H1 (cell line): ENCODE measurements around the gene CDCA5. TPM values are rescaled to one million over a fixed set of nuclear protein-coding genes. Genes with fewer than 3 reads are reported as not detected.

Experiments used
- CHD7 ChIP-seq: fragments of 300-600 bp; sonication (generic); IDR thresholded peaks from 2 replicates; pipeline ENCODE4 v1.7.1; 2012; ENCODE audit warnings: low read length, moderate library complexity, mild to moderate bottlenecking, inconsistent platforms; ENCODE audit not compliant: insufficient replicate concordance
- polyA plus RNA-seq, 7 experiments: library from polyadenylated mRNA; depleted of rRNA in 3 of 7; stranded (reverse) in 5 of 7; unstranded in 2 of 7; fragments of >200 nt in 5 of 7; fragments of 200-250 nt in 2 of 7; gene quantifications; 1 replicate in 5 of 7; 2 replicates in 1 of 7; 4 replicates in 1 of 7; pipeline versions ENCODE4 v1.2.1 to v1.2.3, GENCODE V29; 2011 to 2013; ENCODE audit warnings: missing spikeins in 2 of 7, mixed read lengths in 2 of 7
- total RNA-seq: library from RNA; stranded (reverse); fragmentation: NEBNext Ultra II Directional; extraction: Animal tissue kit (Norgen Biotek cat#: 25700); gene quantifications from 2 replicates; pipeline ENCODE4 v1.2.1, GENCODE V29; 2021

The CDCA5 gene
- total and polyA plus RNA-seq, 2 of the 8 experiments (the other 6 are each of a cell fraction or from before 2014, with no cell fraction given): 39.2 to 87.0 TPM

DNA sequence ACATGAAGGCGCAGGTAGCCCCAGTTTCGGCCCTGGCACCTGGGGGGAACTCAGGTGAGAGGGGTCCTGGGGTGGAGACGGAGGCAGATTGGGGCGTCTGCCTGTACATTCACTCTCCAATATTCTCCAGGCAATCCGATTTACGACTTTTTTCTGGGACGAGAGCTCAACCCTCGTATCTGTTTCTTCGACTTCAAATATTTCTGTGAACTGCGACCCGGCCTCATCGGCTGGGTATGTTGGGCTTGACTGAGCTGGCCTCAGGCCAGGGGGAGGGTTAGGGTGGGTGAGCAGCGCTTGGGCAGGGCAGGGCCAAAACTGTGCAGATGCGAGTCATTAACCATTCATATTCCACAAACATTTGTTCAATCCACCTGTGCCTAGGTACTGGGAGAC lies 29.5 kb upstream of the CDCA5 start (continued):
- no peak for TF ChIP-seq CHD7
